HEK293 (cell line): Measurements from ENCODE around the gene CWF19L1.

Experiments used
- CTCF ChIA-PET: fragments of 350-600 bp; formaldehyde crosslinking; extraction: SDS; loops from one replicate; lab custom pipeline; 2021; ENCODE audit warnings: antibody characterized with exemption; lab: Yijun Ruan, JAX
- POLR2A ChIA-PET: fragments of 300-600 bp; formaldehyde crosslinking; extraction: SDS; loops from one replicate; lab custom pipeline; 2020; ENCODE audit warnings: antibody characterized with exemption, inconsistent platforms; lab: Yijun Ruan, JAX
- H3K27ac ChIP-seq: fragments of 200-500 bp; sonication (Bioruptor generic); 2 replicates; pipeline ENCODE4 v1.5.1; 2014; ENCODE audit warnings: low read depth, low read length, control low read depth, inconsistent platforms; ENCODE audit errors: extremely low read depth
- H3K36me3 ChIP-seq, 2 experiments: fragments of 200-500 bp in 1 of 2; sonication (Bioruptor generic) in 1 of 2; 1 replicate in 1 of 2; 2 replicates in 1 of 2; pipeline ENCODE4 v1.5.1; 2014 to 2017; ENCODE audit warnings: inconsistent platforms in 2 of 2, low read length in 2 of 2; ENCODE audit not compliant: control insufficient read depth in 2 of 2, insufficient read depth in 1 of 2
- H3K4me1 ChIP-seq: fragments of 200-500 bp; sonication (Bioruptor generic); 2 replicates; pipeline ENCODE4 v1.5.1; 2014; ENCODE audit warnings: mild to moderate bottlenecking, low read length, inconsistent platforms; ENCODE audit not compliant: control insufficient read depth, insufficient read depth
- H3K4me3 ChIP-seq: 2 replicates; pipeline ENCODE4 v1.5.1; 2011; ENCODE audit warnings: low read depth, mild to moderate bottlenecking, control low read depth, low read length, moderate library complexity
- H3K9me3 ChIP-seq: fragments of 200-500 bp; sonication (Bioruptor generic); 2 replicates; pipeline ENCODE4 v1.5.1; 2014; ENCODE audit warnings: low read depth, low read length, inconsistent platforms; ENCODE audit not compliant: control insufficient read depth, insufficient read depth
- KLF8 ChIP-seq: fragments of 450-650 bp; formaldehyde crosslinking; IDR thresholded peaks from 2 replicates; pipeline ENCODE4 v1.5.1; 2016; ENCODE audit warnings: missing biosample characterization, missing genetic modification characterization
- MZF1 ChIP-seq: fragments of 450-650 bp; formaldehyde crosslinking; IDR thresholded peaks from 2 replicates; pipeline ENCODE4 v1.5.1; 2017; ENCODE audit warnings: missing biosample characterization, missing genetic modification characterization, borderline replicate concordance
- SCRT1 ChIP-seq: fragments of 450-650 bp; formaldehyde crosslinking; IDR thresholded peaks from 2 replicates; pipeline ENCODE4 v1.5.1; 2016; ENCODE audit warnings: missing biosample characterization, missing genetic modification characterization, borderline replicate concordance
- SCRT2 ChIP-seq: fragments of 450-650 bp; formaldehyde crosslinking; IDR thresholded peaks from 2 replicates; pipeline ENCODE4 v1.5.1; 2016; ENCODE audit warnings: missing biosample characterization, missing genetic modification characterization
- SP7 ChIP-seq: fragments of 450-650 bp; formaldehyde crosslinking; IDR thresholded peaks from 2 replicates; pipeline ENCODE4 v1.5.1; 2016; ENCODE audit warnings: missing biosample characterization, missing genetic modification characterization
- TSHZ1 ChIP-seq: fragments of 450-650 bp; formaldehyde crosslinking; IDR thresholded peaks from 2 replicates; pipeline ENCODE4 v1.5.1; 2016; ENCODE audit warnings: missing biosample characterization, missing genetic modification characterization, borderline replicate concordance
- ZBTB17 ChIP-seq: fragments of 450-650 bp; formaldehyde crosslinking; IDR thresholded peaks from 2 replicates; pipeline ENCODE4 v1.5.1; 2016; ENCODE audit warnings: missing biosample characterization, missing genetic modification characterization
- ZFP69B ChIP-seq: fragments of 450-650 bp; formaldehyde crosslinking; IDR thresholded peaks from 2 replicates; pipeline ENCODE4 v1.5.1; 2016; ENCODE audit warnings: missing biosample characterization, missing genetic modification characterization
- ZNF366 ChIP-seq: fragments of 450-650 bp; formaldehyde crosslinking; conservative IDR thresholded peaks from 2 replicates; pipeline ENCODE4 v1.5.1; 2016; ENCODE audit warnings: missing biosample characterization, missing genetic modification characterization
- ZNF521 ChIP-seq: fragments of 450-650 bp; formaldehyde crosslinking; IDR thresholded peaks from 2 replicates; pipeline ENCODE4 v1.5.1; 2017; ENCODE audit warnings: missing biosample characterization, mild to moderate bottlenecking, missing genetic modification characterization
- ZNF544 ChIP-seq: fragments of 450-650 bp; formaldehyde crosslinking; IDR thresholded peaks from 2 replicates; pipeline ENCODE4 v1.5.0; 2017; ENCODE audit warnings: missing biosample characterization, missing genetic modification characterization
- ZNF549 ChIP-seq: fragments of 450-650 bp; IDR thresholded peaks from 2 replicates; pipeline ENCODE4 v1.5.1; 2018; ENCODE audit warnings: missing biosample characterization, missing genetic modification characterization, mild to moderate bottlenecking, inconsistent platforms, moderate library complexity
- ZNF555 ChIP-seq: fragments of 450-650 bp; formaldehyde crosslinking; conservative IDR thresholded peaks from 2 replicates; pipeline ENCODE4 v1.5.1; 2017; ENCODE audit warnings: missing biosample characterization, mild to moderate bottlenecking, missing genetic modification characterization, inconsistent platforms
- ZNF580 ChIP-seq: fragments of 450-650 bp; formaldehyde crosslinking; IDR thresholded peaks from 2 replicates; pipeline ENCODE4 v1.5.1; 2016; ENCODE audit warnings: missing biosample characterization, missing genetic modification characterization
- ZNF610 ChIP-seq: fragments of 450-650 bp; formaldehyde crosslinking; IDR thresholded peaks from 2 replicates; pipeline ENCODE4 v1.5.1; 2016; ENCODE audit warnings: missing biosample characterization, missing genetic modification characterization, borderline replicate concordance
- ZNF629 ChIP-seq: fragments of 450-650 bp; formaldehyde crosslinking; IDR thresholded peaks from 2 replicates; pipeline ENCODE4 v1.5.1; 2017; ENCODE audit warnings: missing biosample characterization, missing genetic modification characterization
- ZNF707 ChIP-seq: fragments of 450-650 bp; formaldehyde crosslinking; IDR thresholded peaks from 2 replicates; pipeline ENCODE4 v1.5.1; 2016; ENCODE audit warnings: missing biosample characterization, missing genetic modification characterization
- ZNF76 ChIP-seq: fragments of 450-650 bp; formaldehyde crosslinking; IDR thresholded peaks from 2 replicates; pipeline ENCODE4; 2016; ENCODE audit warnings: low read depth, missing biosample characterization, missing genetic modification characterization, borderline replicate concordance
- ZNF776 ChIP-seq: fragments of 450-650 bp; formaldehyde crosslinking; IDR thresholded peaks from 2 replicates; pipeline ENCODE4 v1.5.0; 2017; ENCODE audit warnings: missing biosample characterization, missing genetic modification characterization, borderline replicate concordance
- ZNF843 ChIP-seq: fragments of 450-650 bp; formaldehyde crosslinking; IDR thresholded peaks from 2 replicates; pipeline ENCODE4 v1.5.1; 2016; ENCODE audit warnings: missing biosample characterization, missing genetic modification characterization
- ZSCAN16 ChIP-seq: fragments of 450-650 bp; formaldehyde crosslinking; IDR thresholded peaks from 2 replicates; pipeline ENCODE4 v1.5.1; 2016; ENCODE audit warnings: missing biosample characterization, missing genetic modification characterization
- TF ChIP-seq, protein P1 (sequence below): fragments of 450-650 bp; formaldehyde crosslinking; IDR thresholded peaks from 2 replicates; pipeline ENCODE4 v1.5.1; 2016; ENCODE audit warnings: missing biosample characterization, missing genetic modification characterization
- TF ChIP-seq, protein P2 (sequence below): fragments of 450-650 bp; formaldehyde crosslinking; IDR thresholded peaks from 2 replicates; pipeline ENCODE4 v1.5.1; 2016; ENCODE audit warnings: missing biosample characterization, missing genetic modification characterization
- TF ChIP-seq, protein P3 (sequence below): fragments of 450-650 bp; formaldehyde crosslinking; IDR thresholded peaks from 2 replicates; pipeline ENCODE4 v1.5.1; 2016; ENCODE audit warnings: missing biosample characterization, missing genetic modification characterization
- TF ChIP-seq, protein P4 (sequence below): fragments of 450-650 bp; formaldehyde crosslinking; IDR thresholded peaks from 2 replicates; pipeline ENCODE4 v1.5.0; 2017; ENCODE audit warnings: missing biosample characterization, missing genetic modification characterization, borderline replicate concordance

Gene CWF19L1

DNA sequence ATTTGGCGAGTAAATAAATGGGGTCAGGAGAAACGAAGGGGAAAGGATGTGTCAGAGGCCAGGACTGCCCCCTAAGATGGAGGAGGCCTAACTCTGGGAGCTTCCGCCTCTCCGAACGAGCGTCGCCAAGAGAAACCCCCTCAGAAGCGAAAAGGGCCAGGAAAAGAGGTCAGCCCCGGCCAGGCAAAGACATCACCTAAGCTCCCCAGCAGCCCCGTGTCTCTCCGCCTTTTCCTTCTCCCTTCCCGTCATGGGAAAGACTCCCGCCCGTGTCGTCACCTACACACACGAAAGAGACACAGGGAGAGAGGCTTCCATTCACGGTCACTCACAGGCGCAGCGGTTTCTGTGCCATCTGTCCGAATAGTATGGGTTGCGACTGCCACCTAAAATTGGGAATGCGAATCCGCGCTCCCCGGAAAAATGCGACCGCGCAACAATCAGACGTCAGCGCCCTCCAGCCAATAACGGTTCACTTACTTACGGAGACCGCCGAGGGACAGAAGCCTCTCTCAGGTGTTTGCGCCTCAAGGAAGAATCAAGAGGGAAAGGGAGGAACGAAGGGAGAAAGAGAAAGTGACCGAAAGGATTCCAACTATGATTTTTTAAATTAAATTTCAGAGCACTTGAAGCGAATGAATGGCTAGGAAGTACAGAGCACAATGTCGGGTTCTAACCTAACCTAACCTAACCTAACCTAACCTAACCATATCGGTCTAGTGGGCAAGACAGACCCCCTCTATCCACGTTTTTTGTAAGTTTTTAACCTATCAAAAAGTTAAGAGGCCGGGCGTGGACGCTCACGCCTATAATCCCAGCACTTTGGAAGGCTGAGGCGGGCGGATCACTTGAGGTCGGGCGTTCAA lies at the start of gene CWF19L1:
CWF19L1 (minus strand) TSS at position 400 of the 866 bp plus-strand sequence; CDS start at position 355, 45 bp downstream.
- peak within 1 kb of the TSS; percentile 93 for H3K4me3 ChIP-seq
- peak within 1 kb of the TSS; percentile 61 for H3K27ac ChIP-seq
- peaks cover 4 to 6% of the 10 kb centered on the region in 2 experiments; a peak in 2 of 3 replicates for H3K36me3 ChIP-seq
- ChIA-PET CTCF (interaction anchor here (0.6 to 0.7 kb wide), 2 partner anchors 411 to 1713 kb away, joined by 3 to 4 read pairs; no protein-coding TSS in a partner anchor), POLR2A (no interaction called here)
- H3K9me3 ChIP-seq = no peaks in the 10 kb centered on the region
- no peaks in the 10 kb centered on the region for H3K4me1 ChIP-seq
- TF ChIP-seq ZNF776 (tag by site-specific recombination) (no peak), ZNF366 (tag by site-specific recombination) (peak; percentile 86), SCRT2 (peak; percentile 41; the same call in 1 of the 2 replicates), SCRT1 (tag by site-specific recombination) (no peak), ZNF843 (tag by site-specific recombination) (0 out of 2 replicates have a peak, but pooled peaks have one; percentile 30), MZF1 (tag by site-specific recombination) (no peak), ZNF549 (tag by site-specific recombination) (no peak), SP7 (peak; percentile 74), ZSCAN16 (tag by site-specific recombination) (no peak), ZFP69B (tag by site-specific recombination) (no peak), TSHZ1 (tag by site-specific recombination) (no peak), KLF8 (peak; percentile 50; the same call in 1 of the 2 replicates), ZNF580 (no peak), ZBTB17 (tag by site-specific recombination) (peak; percentile 94), ZNF521 (tag by site-specific recombination) (no peak), ZNF555 (tag by site-specific recombination) (no peak), ZNF610 (tag by site-specific recombination) (no peak), ZNF707 (tag by site-specific recombination) (no peak), ZNF544 (tag by site-specific recombination) (no peak), ZNF76 (peak; percentile 44; the same call in 1 of the 2 replicates), ZNF629 (tag by site-specific recombination) (peak; percentile 75)
- TF ChIP-seq, protein P1, sequence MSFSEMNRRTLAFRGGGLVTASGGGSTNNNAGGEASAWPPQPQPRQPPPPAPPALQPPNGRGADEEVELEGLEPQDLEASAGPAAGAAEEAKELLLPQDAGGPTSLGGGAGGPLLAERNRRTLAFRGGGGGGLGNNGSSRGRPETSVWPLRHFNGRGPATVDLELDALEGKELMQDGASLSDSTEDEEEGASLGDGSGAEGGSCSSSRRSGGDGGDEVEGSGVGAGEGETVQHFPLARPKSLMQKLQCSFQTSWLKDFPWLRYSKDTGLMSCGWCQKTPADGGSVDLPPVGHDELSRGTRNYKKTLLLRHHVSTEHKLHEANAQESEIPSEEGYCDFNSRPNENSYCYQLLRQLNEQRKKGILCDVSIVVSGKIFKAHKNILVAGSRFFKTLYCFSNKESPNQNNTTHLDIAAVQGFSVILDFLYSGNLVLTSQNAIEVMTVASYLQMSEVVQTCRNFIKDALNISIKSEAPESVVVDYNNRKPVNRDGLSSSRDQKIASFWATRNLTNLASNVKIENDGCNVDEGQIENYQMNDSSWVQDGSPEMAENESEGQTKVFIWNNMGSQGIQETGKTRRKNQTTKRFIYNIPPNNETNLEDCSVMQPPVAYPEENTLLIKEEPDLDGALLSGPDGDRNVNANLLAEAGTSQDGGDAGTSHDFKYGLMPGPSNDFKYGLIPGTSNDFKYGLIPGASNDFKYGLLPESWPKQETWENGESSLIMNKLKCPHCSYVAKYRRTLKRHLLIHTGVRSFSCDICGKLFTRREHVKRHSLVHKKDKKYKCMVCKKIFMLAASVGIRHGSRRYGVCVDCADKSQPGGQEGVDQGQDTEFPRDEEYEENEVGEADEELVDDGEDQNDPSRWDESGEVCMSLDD = peak; percentile 24; the same call in 1 of the 2 replicates
- TF ChIP-seq, protein P2, sequence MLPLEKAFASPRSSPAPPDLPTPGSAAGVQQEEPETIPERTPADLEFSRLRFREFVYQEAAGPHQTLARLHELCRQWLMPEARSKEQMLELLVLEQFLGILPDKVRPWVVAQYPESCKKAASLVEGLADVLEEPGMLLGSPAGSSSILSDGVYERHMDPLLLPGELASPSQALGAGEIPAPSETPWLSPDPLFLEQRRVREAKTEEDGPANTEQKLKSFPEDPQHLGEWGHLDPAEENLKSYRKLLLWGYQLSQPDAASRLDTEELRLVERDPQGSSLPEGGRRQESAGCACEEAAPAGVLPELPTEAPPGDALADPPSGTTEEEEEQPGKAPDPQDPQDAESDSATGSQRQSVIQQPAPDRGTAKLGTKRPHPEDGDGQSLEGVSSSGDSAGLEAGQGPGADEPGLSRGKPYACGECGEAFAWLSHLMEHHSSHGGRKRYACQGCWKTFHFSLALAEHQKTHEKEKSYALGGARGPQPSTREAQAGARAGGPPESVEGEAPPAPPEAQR (tag by site-specific recombination) = no peak
- TF ChIP-seq, protein P3, sequence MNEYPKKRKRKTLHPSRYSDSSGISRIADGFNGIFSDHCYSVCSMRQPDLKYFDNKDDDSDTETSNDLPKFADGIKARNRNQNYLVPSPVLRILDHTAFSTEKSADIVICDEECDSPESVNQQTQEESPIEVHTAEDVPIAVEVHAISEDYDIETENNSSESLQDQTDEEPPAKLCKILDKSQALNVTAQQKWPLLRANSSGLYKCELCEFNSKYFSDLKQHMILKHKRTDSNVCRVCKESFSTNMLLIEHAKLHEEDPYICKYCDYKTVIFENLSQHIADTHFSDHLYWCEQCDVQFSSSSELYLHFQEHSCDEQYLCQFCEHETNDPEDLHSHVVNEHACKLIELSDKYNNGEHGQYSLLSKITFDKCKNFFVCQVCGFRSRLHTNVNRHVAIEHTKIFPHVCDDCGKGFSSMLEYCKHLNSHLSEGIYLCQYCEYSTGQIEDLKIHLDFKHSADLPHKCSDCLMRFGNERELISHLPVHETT (tag by site-specific recombination) = no peak; the same call in 1 of the 2 replicates
- TF ChIP-seq, protein P4, sequence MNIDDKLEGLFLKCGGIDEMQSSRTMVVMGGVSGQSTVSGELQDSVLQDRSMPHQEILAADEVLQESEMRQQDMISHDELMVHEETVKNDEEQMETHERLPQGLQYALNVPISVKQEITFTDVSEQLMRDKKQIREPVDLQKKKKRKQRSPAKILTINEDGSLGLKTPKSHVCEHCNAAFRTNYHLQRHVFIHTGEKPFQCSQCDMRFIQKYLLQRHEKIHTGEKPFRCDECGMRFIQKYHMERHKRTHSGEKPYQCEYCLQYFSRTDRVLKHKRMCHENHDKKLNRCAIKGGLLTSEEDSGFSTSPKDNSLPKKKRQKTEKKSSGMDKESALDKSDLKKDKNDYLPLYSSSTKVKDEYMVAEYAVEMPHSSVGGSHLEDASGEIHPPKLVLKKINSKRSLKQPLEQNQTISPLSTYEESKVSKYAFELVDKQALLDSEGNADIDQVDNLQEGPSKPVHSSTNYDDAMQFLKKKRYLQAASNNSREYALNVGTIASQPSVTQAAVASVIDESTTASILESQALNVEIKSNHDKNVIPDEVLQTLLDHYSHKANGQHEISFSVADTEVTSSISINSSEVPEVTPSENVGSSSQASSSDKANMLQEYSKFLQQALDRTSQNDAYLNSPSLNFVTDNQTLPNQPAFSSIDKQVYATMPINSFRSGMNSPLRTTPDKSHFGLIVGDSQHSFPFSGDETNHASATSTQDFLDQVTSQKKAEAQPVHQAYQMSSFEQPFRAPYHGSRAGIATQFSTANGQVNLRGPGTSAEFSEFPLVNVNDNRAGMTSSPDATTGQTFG (tag by site-specific recombination) = no peak
